Measurements from ENCODE around the gene TMEM26. TPM values are rescaled to one million over a fixed set of nuclear protein-coding genes. Genes with fewer than 3 reads are reported as not detected.

Gene TMEM26
- total RNA-seq, 1 experiment from 2014 or later = not detected

DNA sequence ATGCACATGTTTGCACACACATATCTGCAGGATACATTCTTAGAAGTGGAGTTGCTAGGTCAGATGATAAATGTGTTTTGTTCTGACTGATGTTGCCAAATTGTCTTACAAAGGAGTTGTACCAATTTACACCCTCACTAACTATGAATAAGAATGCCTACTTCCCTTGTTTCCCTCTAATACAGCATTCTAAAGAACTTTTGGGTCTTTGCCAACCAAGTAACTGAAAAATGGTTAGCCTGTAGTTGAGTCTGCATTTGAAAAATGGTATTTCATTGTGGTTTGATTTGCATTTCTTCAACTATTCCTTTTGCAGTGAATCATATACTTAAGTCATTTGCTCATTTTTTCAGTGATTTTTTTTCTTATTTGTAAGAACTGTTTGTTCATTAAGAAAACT is 48.4 kb downstream of the TMEM26 start:
- CTCF ChIA-PET = no interaction called here
- H3K79me2 ChIP-seq (ENCODE audit: low read depth) = no peaks in the 10 kb centered on the region
- TF ChIP-seq, protein P1, sequence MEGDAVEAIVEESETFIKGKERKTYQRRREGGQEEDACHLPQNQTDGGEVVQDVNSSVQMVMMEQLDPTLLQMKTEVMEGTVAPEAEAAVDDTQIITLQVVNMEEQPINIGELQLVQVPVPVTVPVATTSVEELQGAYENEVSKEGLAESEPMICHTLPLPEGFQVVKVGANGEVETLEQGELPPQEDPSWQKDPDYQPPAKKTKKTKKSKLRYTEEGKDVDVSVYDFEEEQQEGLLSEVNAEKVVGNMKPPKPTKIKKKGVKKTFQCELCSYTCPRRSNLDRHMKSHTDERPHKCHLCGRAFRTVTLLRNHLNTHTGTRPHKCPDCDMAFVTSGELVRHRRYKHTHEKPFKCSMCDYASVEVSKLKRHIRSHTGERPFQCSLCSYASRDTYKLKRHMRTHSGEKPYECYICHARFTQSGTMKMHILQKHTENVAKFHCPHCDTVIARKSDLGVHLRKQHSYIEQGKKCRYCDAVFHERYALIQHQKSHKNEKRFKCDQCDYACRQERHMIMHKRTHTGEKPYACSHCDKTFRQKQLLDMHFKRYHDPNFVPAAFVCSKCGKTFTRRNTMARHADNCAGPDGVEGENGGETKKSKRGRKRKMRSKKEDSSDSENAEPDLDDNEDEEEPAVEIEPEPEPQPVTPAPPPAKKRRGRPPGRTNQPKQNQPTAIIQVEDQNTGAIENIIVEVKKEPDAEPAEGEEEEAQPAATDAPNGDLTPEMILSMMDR (conservative IDR thresholded peaks at IDR 0.05) = no peak
- TF ChIP-seq EZH2 (IDR thresholded peaks at IDR 0.05; ENCODE audit: low read depth) = no peak
- H3K4me1 ChIP-seq (replicated peaks; ENCODE audit: insufficient read depth) = no peaks in the 10 kb centered on the region
- POLR2A ChIA-PET (ENCODE audit: unreplicated experiment) = no interaction called here
- intact Hi-C loops (cut with micrococcal nuclease; ENCODE audit: unreplicated experiment) = no loop called here
- no peaks in the 10 kb centered on the region for H3K9me3 ChIP-seq (ENCODE audit: insufficient read depth, low read depth)
- no peaks in the 10 kb centered on the region for H3K36me3 ChIP-seq (ENCODE audit: low read depth)
- H3K27me3 ChIP-seq (ENCODE audit: insufficient read depth, low read depth) = no peaks in the 10 kb centered on the region
- H3F3A ChIP-seq (ENCODE audit: insufficient read depth, low read depth) = no peaks in the 10 kb centered on the region
- no peaks in the 10 kb centered on the region for H4K20me1 ChIP-seq (ENCODE audit: insufficient read depth)
- no peaks in the 10 kb centered on the region; the same call in 1 of the 2 replicates for H3K9me2 ChIP-seq (ENCODE audit: insufficient read depth)
- no peak for DNase-seq
- H2AFZ ChIP-seq = no peak overlapping the region
- BruUV-seq (replicated peaks) = no TSS peak
- no peak overlapping the region for H3K4me3 ChIP-seq
- H3K27ac ChIP-seq = no peak overlapping the region
- no peak overlapping the region for H3K4me2 ChIP-seq

DNA sequence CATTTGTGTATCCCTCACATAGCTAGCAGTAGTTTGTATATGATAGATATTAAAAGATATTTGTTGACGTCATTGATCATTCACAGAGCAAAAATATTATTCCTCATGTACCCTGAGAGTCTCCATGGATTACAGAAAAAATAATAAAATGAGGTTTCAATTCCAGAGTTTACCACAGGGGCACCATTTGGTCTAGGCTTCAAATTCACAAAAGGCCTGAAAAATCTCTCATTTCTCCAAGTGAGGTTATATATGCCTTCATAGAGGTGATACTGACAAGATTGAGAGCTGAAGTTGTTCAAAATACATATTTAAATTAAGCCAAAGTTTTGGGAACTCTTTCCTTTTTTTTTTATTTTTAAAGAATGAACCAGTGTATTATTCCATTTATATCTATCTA is 52.7 kb downstream of the TMEM26 start:
- no peaks in the 10 kb centered on the region for H3K4me1 ChIP-seq (replicated peaks; ENCODE audit: insufficient read depth)
- POLR2A ChIA-PET (ENCODE audit: unreplicated experiment) = no interaction called here
- intact Hi-C loops (cut with micrococcal nuclease; ENCODE audit: unreplicated experiment) = no loop called here
- no peak overlapping the region for H3K4me3 ChIP-seq
- H3K9me2 ChIP-seq (ENCODE audit: insufficient read depth) = no peaks in the 10 kb centered on the region; the same call in 1 of the 2 replicates
- CTCF ChIA-PET = no interaction called here
- no peaks in the 10 kb centered on the region for H3K36me3 ChIP-seq (ENCODE audit: low read depth)
- H3K27me3 ChIP-seq (ENCODE audit: insufficient read depth, low read depth) = no peaks in the 10 kb centered on the region
- DNase-seq = no peak
- no peaks in the 10 kb centered on the region for H3K9me3 ChIP-seq (ENCODE audit: insufficient read depth, low read depth)
- H3F3A ChIP-seq (ENCODE audit: insufficient read depth, low read depth) = no peaks in the 10 kb centered on the region
- no peak overlapping the region for H3K27ac ChIP-seq
- no peaks in the 10 kb centered on the region for H4K20me1 ChIP-seq (ENCODE audit: insufficient read depth)
- H3K79me2 ChIP-seq (ENCODE audit: low read depth) = no peaks in the 10 kb centered on the region
- no peak overlapping the region for H3K4me2 ChIP-seq
- no TSS peak for BruUV-seq (replicated peaks)
- no peak overlapping the region for H2AFZ ChIP-seq
- TF ChIP-seq, protein P1 (conservative IDR thresholded peaks at IDR 0.05) = no peak
- TF ChIP-seq EZH2 (IDR thresholded peaks at IDR 0.05; ENCODE audit: low read depth) = no peak

DNA sequence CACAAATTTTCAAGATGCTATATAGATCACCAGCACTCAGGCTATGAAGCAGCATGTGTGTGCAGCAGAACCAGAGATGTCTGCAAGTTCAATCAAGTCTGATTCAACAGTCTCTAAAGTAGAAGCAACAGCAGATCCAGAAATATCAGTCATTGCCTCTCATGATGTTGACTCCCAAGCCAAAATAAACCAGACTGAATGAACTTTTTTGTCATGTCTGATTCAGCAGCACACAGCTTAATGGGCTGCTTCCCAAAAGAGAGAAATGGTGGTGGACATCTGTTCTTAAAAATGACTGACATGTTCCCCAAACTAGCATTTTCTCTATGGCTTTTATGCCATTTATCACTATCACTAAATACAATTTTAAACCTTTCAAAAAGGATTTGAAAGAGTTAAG is 53.8 kb downstream of the TMEM26 start:
- Histone ChIP-seq H2AFZ (no peak overlapping the region), H3K27me3 (ENCODE audit: insufficient read depth, low read depth) (no peaks in the 10 kb centered on the region), H3F3A (ENCODE audit: insufficient read depth, low read depth) (no peaks in the 10 kb centered on the region), H3K4me3 (no peak overlapping the region), H3K36me3 (ENCODE audit: low read depth) (no peaks in the 10 kb centered on the region), H3K27ac (no peak overlapping the region), H4K20me1 (ENCODE audit: insufficient read depth) (no peaks in the 10 kb centered on the region), H3K9me3 (ENCODE audit: insufficient read depth, low read depth) (no peaks in the 10 kb centered on the region), H3K4me2 (no peak overlapping the region), H3K79me2 (ENCODE audit: low read depth) (no peaks in the 10 kb centered on the region), H3K4me1 (replicated peaks; ENCODE audit: insufficient read depth) (no peaks in the 10 kb centered on the region), H3K9me2 (ENCODE audit: insufficient read depth) (no peaks in the 10 kb centered on the region; the same call in 1 of the 2 replicates)
- TF ChIP-seq, protein P1 (conservative IDR thresholded peaks at IDR 0.05) = no peak
- ChIA-PET POLR2A (ENCODE audit: unreplicated experiment) (no interaction called here), CTCF (no interaction called here)
- intact Hi-C loops (cut with micrococcal nuclease; ENCODE audit: unreplicated experiment) = no loop called here
- no TSS peak for BruUV-seq (replicated peaks)
- DNase-seq = no peak

Measured in PC-9 (cell line).